ENCODE results near the gene CAMTA1.

GRCh38 chr1:6899621-6900020, 114.4 kb downstream of the CAMTA1 start:
- TF ChIP-seq, protein P1, sequence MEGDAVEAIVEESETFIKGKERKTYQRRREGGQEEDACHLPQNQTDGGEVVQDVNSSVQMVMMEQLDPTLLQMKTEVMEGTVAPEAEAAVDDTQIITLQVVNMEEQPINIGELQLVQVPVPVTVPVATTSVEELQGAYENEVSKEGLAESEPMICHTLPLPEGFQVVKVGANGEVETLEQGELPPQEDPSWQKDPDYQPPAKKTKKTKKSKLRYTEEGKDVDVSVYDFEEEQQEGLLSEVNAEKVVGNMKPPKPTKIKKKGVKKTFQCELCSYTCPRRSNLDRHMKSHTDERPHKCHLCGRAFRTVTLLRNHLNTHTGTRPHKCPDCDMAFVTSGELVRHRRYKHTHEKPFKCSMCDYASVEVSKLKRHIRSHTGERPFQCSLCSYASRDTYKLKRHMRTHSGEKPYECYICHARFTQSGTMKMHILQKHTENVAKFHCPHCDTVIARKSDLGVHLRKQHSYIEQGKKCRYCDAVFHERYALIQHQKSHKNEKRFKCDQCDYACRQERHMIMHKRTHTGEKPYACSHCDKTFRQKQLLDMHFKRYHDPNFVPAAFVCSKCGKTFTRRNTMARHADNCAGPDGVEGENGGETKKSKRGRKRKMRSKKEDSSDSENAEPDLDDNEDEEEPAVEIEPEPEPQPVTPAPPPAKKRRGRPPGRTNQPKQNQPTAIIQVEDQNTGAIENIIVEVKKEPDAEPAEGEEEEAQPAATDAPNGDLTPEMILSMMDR (conservative IDR thresholded peaks at IDR 0.05; ENCODE audit: low read length): no peak
- no peak for TF ChIP-seq EZH2phosphoT487 (IDR thresholded peaks at IDR 0.05; ENCODE audit: borderline replicate concordance, low read depth, low read length)
